Activated CD4-positive, alpha-beta T cell treated with anti-CD3 and anti-CD28 coated beads, Interleukin-2, amount 10 ng/mL, durations not matched to agents 7 days and 5 days (primary cell): ENCODE measurements around the gene AVPI1. TPM values are rescaled to one million over a fixed set of nuclear protein-coding genes. Genes with fewer than 3 reads are reported as not detected.
A peak's percentile ranks its signal among the peaks of the same experiment; 100 is the strongest.

Experiments
- CTCF ChIA-PET: fragments of 350-600 bp; sonication (Branson Sonifier 250); formaldehyde crosslinking; loops from one replicate; lab custom pipeline; 2021; ENCODE audit warnings: antibody characterized with exemption; lab: Charles Lee
- POLR2A ChIA-PET: fragments of 350-600 bp; sonication (Branson Sonifier 250); formaldehyde crosslinking; loops from one replicate; lab custom pipeline; 2021; ENCODE audit warnings: antibody characterized with exemption; lab: Charles Lee
- DNase-seq: peaks from one replicate; pipeline ENCODE4 v3.0.0-alpha.2; 2020
- H3K27ac Mint-ChIP-seq: one replicate; pipeline ENCODE4 v1.8.0; 2021; ENCODE audit warnings: mild to moderate bottlenecking, moderate library complexity, mixed read lengths
- H3K27me3 Mint-ChIP-seq: one replicate; pipeline ENCODE4 v1.8.0; 2021; ENCODE audit warnings: mixed read lengths
- H3K36me3 Mint-ChIP-seq: one replicate; pipeline ENCODE4 v1.8.0; 2021; ENCODE audit warnings: low read depth, mixed read lengths
- H3K4me1 Mint-ChIP-seq: one replicate; pipeline ENCODE4 v1.8.0; 2021; ENCODE audit warnings: mixed read lengths
- H3K4me3 Mint-ChIP-seq: one replicate; pipeline ENCODE4 v1.8.0; 2021; ENCODE audit warnings: mild to moderate bottlenecking, moderate library complexity, mixed read lengths
- H3K9me3 Mint-ChIP-seq: one replicate; pipeline ENCODE4 v1.8.0; 2021; ENCODE audit warnings: mixed read lengths
- total RNA-seq, 2 experiments: library from RNA; stranded (reverse); gene quantifications; one replicate each; pipeline ENCODE4 v1.2.3, GENCODE V29; 2021

Gene AVPI1
- under 1 TPM; 0.58 to 0.94 TPM for total RNA-seq

- peak; percentile 93 for DNase-seq
- POLR2A ChIA-PET: interaction anchor here (0.6 kb wide), 2 partner anchors 16 to 421 kb away, joined by 3 read pairs; no protein-coding TSS in a partner anchor
- CTCF ChIA-PET: interaction anchor here (0.6 to 5.3 kb wide), 11 partner anchors 10 to 1702 kb away, joined by 3 to 34 read pairs (median 4); partner anchors contain the start of gene ZFYVE27
- H3K4me1 Mint-ChIP-seq: peaks cover 13% of the 10 kb centered on the region
- H3K27ac Mint-ChIP-seq: peak within 1 kb of the TSS; percentile 76
- no peaks in the 10 kb centered on the region for H3K27me3 Mint-ChIP-seq
- H3K36me3 Mint-ChIP-seq: no peaks in the 10 kb centered on the region
- peak within 1 kb of the TSS; percentile 76 for H3K4me3 Mint-ChIP-seq
- no peaks in the 10 kb centered on the region for H3K9me3 Mint-ChIP-seq
These were observed at the start of gene AVPI1 for GRCh38 chr10:97686962-97687784. Gene AVPI1 (minus strand): TSS chr10:97687241. CDS start chr10:97679905, 7,336 bp downstream.

- peaks cover 3% of the 10 kb centered on the region for H3K9me3 Mint-ChIP-seq
- H3K4me1 Mint-ChIP-seq: peaks cover 42% of the 10 kb centered on the region
- peak overlapping the region; percentile 92 for H3K4me3 Mint-ChIP-seq
- peaks cover 27% of the 10 kb centered on the region for H3K36me3 Mint-ChIP-seq
- ChIA-PET CTCF (interaction anchor here (0.7 to 4.1 kb wide), 12 partner anchors 9 to 59 kb away, joined by 3 to 20 read pairs (median 4); partner anchors contain the start of genes AVPI1 and MARVELD1), POLR2A (no interaction called here)
- H3K27me3 Mint-ChIP-seq: no peaks in the 10 kb centered on the region
- H3K27ac Mint-ChIP-seq: peak overlapping the region; percentile 96
- DNase-seq: no peak
These were observed 49.4 kb upstream of the AVPI1 start for GRCh38 chr10:97736403-97736901.

GRCh38 chr10:97734021-97734420 lies 47.0 kb upstream of the AVPI1 start:
- DNase-seq: no peak
- Mint-ChIP-seq H3K9me3 (peaks cover 3% of the 10 kb centered on the region), H3K4me3 (no peak overlapping the region), H3K4me1 (peaks cover 26% of the 10 kb centered on the region), H3K27ac (no peak overlapping the region), H3K36me3 (peaks cover 7% of the 10 kb centered on the region), H3K27me3 (peaks cover 3% of the 10 kb centered on the region)
- CTCF ChIA-PET: interaction anchor here (0.9 to 4.1 kb wide), 6 partner anchors 17 to 60 kb away, joined by 3 to 12 read pairs (median 4); partner anchors contain the start of gene MARVELD1
- POLR2A ChIA-PET: no interaction called here

- no peak for DNase-seq
- Mint-ChIP-seq H3K27me3 (peaks cover 4% of the 10 kb centered on the region), H3K4me1 (peaks cover 21% of the 10 kb centered on the region), H3K4me3 (no peak overlapping the region), H3K36me3 (peaks cover 7% of the 10 kb centered on the region), H3K27ac (no peak overlapping the region), H3K9me3 (peaks cover 3% of the 10 kb centered on the region)
- CTCF ChIA-PET: interaction anchor here (0.9 to 4.1 kb wide), 5 partner anchors 16 to 59 kb away, joined by 3 to 12 read pairs (median 4); partner anchors contain the start of gene MARVELD1
- POLR2A ChIA-PET: interaction anchor here (0.6 kb wide), 1 partner anchor 13 kb away, joined by 9 read pairs; no protein-coding TSS in a partner anchor
These were observed 46.2 kb upstream of the AVPI1 start for GRCh38 chr10:97733256-97733655.

GRCh38 chr10:97732052-97732359 lies 45.0 kb upstream of the AVPI1 start:
- Mint-ChIP-seq H3K4me3 (no peak overlapping the region), H3K36me3 (peaks cover 3% of the 10 kb centered on the region), H3K9me3 (peaks cover 3% of the 10 kb centered on the region), H3K27ac (no peak overlapping the region), H3K27me3 (peaks cover 4% of the 10 kb centered on the region), H3K4me1 (peaks cover 12% of the 10 kb centered on the region)
- POLR2A ChIA-PET: no interaction called here
- no peak for DNase-seq
- CTCF ChIA-PET: interaction anchor here (0.6 to 1.9 kb wide), 5 partner anchors 14 to 156 kb away, joined by 3 to 5 read pairs (median 4); no protein-coding TSS in a partner anchor

GRCh38 chr10:97731346-97732051 lies 44.5 kb upstream of the AVPI1 start:
- H3K27ac Mint-ChIP-seq: no peak overlapping the region
- H3K36me3 Mint-ChIP-seq: peaks cover 3% of the 10 kb centered on the region
- CTCF ChIA-PET: interaction anchor here (0.6 to 1.7 kb wide), 6 partner anchors 13 to 48 kb away, joined by 3 to 4 read pairs (median 4); partner anchors contain the start of gene AVPI1
- no peak overlapping the region for H3K4me3 Mint-ChIP-seq
- H3K9me3 Mint-ChIP-seq: peaks cover 3% of the 10 kb centered on the region
- peaks cover 7% of the 10 kb centered on the region for H3K4me1 Mint-ChIP-seq
- POLR2A ChIA-PET: no interaction called here
- peaks cover 4% of the 10 kb centered on the region for H3K27me3 Mint-ChIP-seq
- DNase-seq: peak; percentile 62

GRCh38 chr10:97729014-97729413 lies 42.0 kb upstream of the AVPI1 start:
- Mint-ChIP-seq H3K4me3 (no peak overlapping the region), H3K27me3 (peaks cover 10% of the 10 kb centered on the region), H3K27ac (no peak overlapping the region), H3K9me3 (no peaks in the 10 kb centered on the region), H3K4me1 (peaks cover 2% of the 10 kb centered on the region), H3K36me3 (no peaks in the 10 kb centered on the region)
- CTCF ChIA-PET: no interaction called here
- no peak for DNase-seq
- POLR2A ChIA-PET: no interaction called here

- Mint-ChIP-seq H3K4me3 (no peak overlapping the region), H3K36me3 (no peaks in the 10 kb centered on the region), H3K27me3 (peaks cover 12% of the 10 kb centered on the region), H3K4me1 (peaks cover 2% of the 10 kb centered on the region), H3K27ac (no peak overlapping the region), H3K9me3 (no peaks in the 10 kb centered on the region)
- ChIA-PET POLR2A (no interaction called here), CTCF (interaction anchor here (0.6 to 4.5 kb wide), 9 partner anchors 10 to 542 kb away, joined by 3 to 19 read pairs (median 4); partner anchors contain the start of genes MARVELD1 and ZFYVE27)
- DNase-seq: no peak
These were observed 39.7 kb upstream of the AVPI1 start for GRCh38 chr10:97726636-97727178.

- Mint-ChIP-seq H3K36me3 (no peaks in the 10 kb centered on the region), H3K4me1 (peaks cover 2% of the 10 kb centered on the region), H3K27ac (no peak overlapping the region), H3K27me3 (peaks cover 11% of the 10 kb centered on the region), H3K9me3 (no peaks in the 10 kb centered on the region), H3K4me3 (no peak overlapping the region)
- POLR2A ChIA-PET: no interaction called here
- DNase-seq: no peak
- CTCF ChIA-PET: interaction anchor here (0.8 to 4.5 kb wide), 7 partner anchors 11 to 152 kb away, joined by 3 to 19 read pairs (median 5); partner anchors contain the start of genes ANKRD2, AVPI1 and MARVELD1
These were observed 37.4 kb upstream of the AVPI1 start for GRCh38 chr10:97724341-97724941.

- Mint-ChIP-seq H3K36me3 (no peaks in the 10 kb centered on the region), H3K4me1 (no peaks in the 10 kb centered on the region), H3K9me3 (no peaks in the 10 kb centered on the region), H3K27ac (no peak overlapping the region), H3K27me3 (peaks cover 11% of the 10 kb centered on the region), H3K4me3 (no peak overlapping the region)
- CTCF ChIA-PET: interaction anchor here (1.0 to 4.5 kb wide), 3 partner anchors 10 to 37 kb away, joined by 3 to 19 read pairs (median 3); partner anchors contain the start of gene MARVELD1
- no peak for DNase-seq
- POLR2A ChIA-PET: no interaction called here
These were observed 36.0 kb upstream of the AVPI1 start for GRCh38 chr10:97723001-97723400.

GRCh38 chr10:97721871-97722780 lies 35.1 kb upstream of the AVPI1 start:
- ChIA-PET POLR2A (no interaction called here), CTCF (interaction anchor here (1.1 kb wide), 1 partner anchor 34 kb away, joined by 3 read pairs; no protein-coding TSS in a partner anchor)
- Mint-ChIP-seq H3K36me3 (no peaks in the 10 kb centered on the region), H3K4me1 (no peaks in the 10 kb centered on the region), H3K9me3 (no peaks in the 10 kb centered on the region), H3K27me3 (peaks cover 11% of the 10 kb centered on the region), H3K27ac (no peak overlapping the region), H3K4me3 (no peak overlapping the region)
- no peak for DNase-seq
